Testis (tissue), 5 donors: ENCODE data around the gene OR5M3. TPM values are rescaled to one million over a fixed set of nuclear protein-coding genes. Genes with fewer than 3 reads are reported as not detected.

Source experiments
- DNase-seq: peaks from one replicate; pipeline ENCODE4 v3.0.0-alpha.2; 2019
- H3K27ac ChIP-seq, 2 donors: fragments of 200-600 bp; sonication (generic); one replicate each; pipeline ENCODE4 v1.5.1; 2019
- H3K27me3 ChIP-seq: fragments of 200-600 bp; sonication (generic); one replicate; pipeline ENCODE4 v1.5.1; 2019
- H3K36me3 ChIP-seq: fragments of 200-600 bp; sonication (generic); one replicate; pipeline ENCODE4 v1.5.1; 2017; ENCODE audit warnings: low read depth; ENCODE audit errors: missing control alignments
- H3K4me1 ChIP-seq: fragments of 200-600 bp; sonication (generic); one replicate; pipeline ENCODE4 v1.5.1; 2019
- H3K4me3 ChIP-seq, 2 donors: fragments of 200-600 bp; sonication (generic); one replicate each; pipeline ENCODE4 v1.5.1; 2017 to 2019
- H3K9me3 ChIP-seq: fragments of 200-600 bp; sonication (generic); one replicate; pipeline ENCODE4 v1.5.1; 2017
- CTCF ChIP-seq, 3 experiments: fragments of 450-650 bp in 2 of 3; fragments of 200-600 bp in 1 of 3; sonication (generic) in 1 of 3; IDR thresholded peaks; one replicate each; pipeline ENCODE4 v1.5.1; 2016 to 2019; ENCODE audit warnings: antibody characterized with exemption in 3 of 3, mild to moderate bottlenecking in 2 of 3, moderate library complexity in 1 of 3
- POLR2A ChIP-seq: fragments of 450-650 bp; IDR thresholded peaks from one replicate; pipeline ENCODE4 v1.6.1; 2017; ENCODE audit warnings: antibody characterized with exemption, mild to moderate bottlenecking, moderate library complexity
- WGBS, 2 donors: methylation state at CpG; one replicate each; pipeline ENCODE4 v1.1.5; 2018; 5-methylcytosine and 5-hydroxymethylcytosine counted together
- intact Hi-C: fragments of 100-400 bp; cut with DNase I; formaldehyde crosslinking; loops from one replicate; pipeline ENCODE4 v1.15.1; 2023; ENCODE audit warnings: low total_unique reads
- long read RNA-seq, 2 donors: transcript quantifications; one replicate each; lab custom pipeline, GENCODE V29; 2026
- polyA plus RNA-seq: library from polyadenylated mRNA; stranded (reverse); fragments of 350-450 nt; fragmentation: Illumina TruSeq; extraction: RNeasy Lipid Tissue Mini Kit (QIAGEN cat#74804); gene quantifications from one replicate; pipeline ENCODE4 v1.2.3, GENCODE V29; 2014; ENCODE audit warnings: low read depth, low replicate concordance; ENCODE audit not compliant: insufficient read depth
- total RNA-seq, 2 donors: library from RNA; depleted of rRNA; stranded (reverse); fragments of >200 nt; gene quantifications; one replicate each; pipeline ENCODE4 v1.2.3, GENCODE V29; 2016

OR5M3 gene
- not detected for total RNA-seq
- not detected for polyA plus RNA-seq
- long read RNA-seq, donor 1, result 0 reads
- long read RNA-seq, donor 2, result 0 reads

GRCh38 chr11:56473252-56473651 lies at the start of gene OR5M3:
OR5M3 (minus strand) TSS chr11:56473352; CDS start chr11:56470497, 2,855 bp downstream.
- no peaks in the 10 kb centered on the region for H3K4me1 ChIP-seq
- intact Hi-C loops, result no loop called here
- TF ChIP-seq CTCF (IDR thresholded peaks at IDR 0.05) (no peak), POLR2A (no peak)
- no peaks in the 10 kb centered on the region for H3K27me3 ChIP-seq
- H3K36me3 ChIP-seq, result no peaks in the 10 kb centered on the region
- DNase-seq, result no peak
- no peak within 1 kb of the TSS for H3K27ac ChIP-seq
- no peak within 1 kb of the TSS for H3K4me3 ChIP-seq
- H3K9me3 ChIP-seq, result no peaks in the 10 kb centered on the region
- 83 to 84% methylated on average over 6 of the region's 6 CpGs for WGBS, 2 donors

GRCh38 chr11:56522008-56522407 lies 48.9 kb upstream of the OR5M3 start:
- Histone ChIP-seq H3K36me3 (no peaks in the 10 kb centered on the region), H3K4me1 (no peaks in the 10 kb centered on the region), H3K27me3 (no peaks in the 10 kb centered on the region), H3K9me3 (no peaks in the 10 kb centered on the region), H3K4me3 (no peak overlapping the region), H3K27ac (no peak overlapping the region)
- no peak for TF ChIP-seq POLR2A
- no peak for TF ChIP-seq CTCF (IDR thresholded peaks at IDR 0.05)
- intact Hi-C loops, result no loop called here
- WGBS, 2 donors, result 65 to 74% methylated on average over 5 of the region's 5 CpGs
- DNase-seq, result no peak

GRCh38 chr11:56513280-56513679 lies 40.1 kb upstream of the OR5M3 start:
- no peaks in the 10 kb centered on the region for H3K4me1 ChIP-seq
- intact Hi-C loops, result no loop called here
- H3K27ac ChIP-seq, result no peak overlapping the region
- no peaks in the 10 kb centered on the region for H3K36me3 ChIP-seq
- H3K27me3 ChIP-seq, result no peaks in the 10 kb centered on the region
- no peak for TF ChIP-seq CTCF (IDR thresholded peaks at IDR 0.05)
- TF ChIP-seq POLR2A, result no peak
- no peak for DNase-seq
- no peak overlapping the region for H3K4me3 ChIP-seq
- H3K9me3 ChIP-seq, result no peaks in the 10 kb centered on the region
- WGBS, 2 donors, result 82 to 92% methylated on average over 1 of the region's 1 CpG

- 92 to 95% methylated on average over 1 of the region's 1 CpG for WGBS, 2 donors
These were observed 36.3 kb upstream of the OR5M3 start for GRCh38 chr11:56509439-56509838.

More at GRCh38 chr11:56509439-56509838, 36.3 kb upstream of the OR5M3 start:
- Histone ChIP-seq H3K36me3 (no peaks in the 10 kb centered on the region), H3K9me3 (no peaks in the 10 kb centered on the region), H3K27ac (no peak overlapping the region), H3K27me3 (no peaks in the 10 kb centered on the region), H3K4me3 (no peak overlapping the region), H3K4me1 (no peaks in the 10 kb centered on the region)
- intact Hi-C loops, result no loop called here
- no peak for DNase-seq
- TF ChIP-seq POLR2A (no peak), CTCF (IDR thresholded peaks at IDR 0.05) (no peak)
